Esophagus squamous epithelium (tissue), 4 donors: ENCODE results near the gene PSEN1.

Source experiments
- CTCF ChIP-seq, 6 experiments: fragments of 450-650 bp in 4 of 6; fragments of 200-600 bp in 2 of 6; sonication (generic) in 2 of 6; IDR thresholded peaks; one replicate each; pipeline ENCODE4 v1.5.1; 2016 to 2019; ENCODE audit warnings: antibody characterized with exemption in 6 of 6, mild to moderate bottlenecking in 4 of 6, moderate library complexity in 4 of 6
- POLR2A ChIP-seq, 4 donors: fragments of 450-650 bp; IDR thresholded peaks; one replicate each; pipeline ENCODE4 v1.6.1; 2017; ENCODE audit warnings: antibody characterized with exemption in 4 of 4, mild to moderate bottlenecking in 4 of 4, moderate library complexity in 3 of 4

GRCh38 chr14:73237219-73237785, 101.0 kb downstream of the PSEN1 start, which contains the start of gene PAPLN:
- no peak for TF ChIP-seq CTCF (IDR thresholded peaks at IDR 0.05)
- no peak for TF ChIP-seq POLR2A (IDR thresholded peaks at IDR 0.05)
